HG03558 (cell line): ENCODE data around the gene DST.

Experiments
- ATAC-seq: cut with Tn5 transposase; IDR thresholded peaks from one replicate; pipeline ENCODE4 v1.9.1; 2021; ENCODE audit warnings: moderate number of reproducible peaks; ENCODE audit not compliant: unreplicated experiment; ENCODE audit errors: extremely low read depth

Gene DST

GRCh38 chr6:56456785-56457184, 185.9 kb downstream of the DST start:
- ATAC-seq: no peak

- ATAC-seq: no peak
Measured at GRCh38 chr6:56450882-56451739, 191.6 kb downstream of the DST start.

GRCh38 chr6:56450376-56450775, 192.3 kb downstream of the DST start:
- no peak for ATAC-seq

- no peak for ATAC-seq
Measured at GRCh38 chr6:56448046-56448445, 194.6 kb downstream of the DST start.

- ATAC-seq: no peak
Measured at GRCh38 chr6:56445818-56446217, 196.9 kb downstream of the DST start.

- no peak for ATAC-seq
Measured at GRCh38 chr6:56444855-56445254, 197.8 kb downstream of the DST start.

GRCh38 chr6:56440551-56440981, 202.1 kb downstream of the DST start:
- ATAC-seq: no peak

- ATAC-seq: no peak
Measured at GRCh38 chr6:56437171-56437900, 205.4 kb downstream of the DST start.

- no peak for ATAC-seq
Measured at GRCh38 chr6:56435754-56436153, 206.9 kb downstream of the DST start.

- no peak for ATAC-seq
Measured at GRCh38 chr6:56435326-56435725, 207.4 kb downstream of the DST start.

GRCh38 chr6:56434606-56435005, 208.1 kb downstream of the DST start:
- ATAC-seq: no peak

- no peak for ATAC-seq
Measured at GRCh38 chr6:56433119-56433518, 209.6 kb downstream of the DST start.

GRCh38 chr6:56432194-56432593, 210.5 kb downstream of the DST start:
- no peak for ATAC-seq

GRCh38 chr6:56430629-56431600, 211.8 kb downstream of the DST start:
- no peak for ATAC-seq

GRCh38 chr6:56424542-56425083, 218.1 kb downstream of the DST start:
- no peak for ATAC-seq

GRCh38 chr6:56424064-56424463, 218.6 kb downstream of the DST start:
- no peak for ATAC-seq

GRCh38 chr6:56420296-56420695, 222.4 kb downstream of the DST start:
- ATAC-seq: no peak

- no peak for ATAC-seq
Measured at GRCh38 chr6:56419191-56419590, 223.5 kb downstream of the DST start.

- no peak for ATAC-seq
Measured at GRCh38 chr6:56417823-56418222, 224.9 kb downstream of the DST start.

- no peak for ATAC-seq
Measured at GRCh38 chr6:56416247-56416646, 226.4 kb downstream of the DST start.
